ENCODE measurements around the gene CCNG1. TPM values are rescaled to one million over a fixed set of nuclear protein-coding genes. Genes with fewer than 3 reads are reported as not detected.

Gene CCNG1
- total and polyA plus RNA-seq, 11 donors = 45.5 to 109 (median 77.0) TPM

- no peak for DNase-seq
- 89 to 97% (median 90%) methylated on average over 1 of the region's 1 CpG for WGBS, 4 donors
Measured at GRCh38 chr5:163444526-163444925, 7.1 kb downstream of the CCNG1 start.

GRCh38 chr5:163445345-163445744, 8.0 kb downstream of the CCNG1 start:
- no peaks in the 10 kb centered on the region for H3K27me3 ChIP-seq
- TF ChIP-seq CTCF (IDR thresholded peaks at IDR 0.05) = no peak
- TF ChIP-seq POLR2A (IDR thresholded peaks at IDR 0.05) = no peak
- H3K9me3 ChIP-seq = no peaks in the 10 kb centered on the region
- DNase-seq (peak in 1 of 5 donors; percentile 36), ATAC-seq (peak; percentile 58 to 80 (median 67))
- no peak overlapping the region for H3K4me3 ChIP-seq
- WGBS, 4 donors = 47 to 69% (median 60%) methylated on average over 6 of the region's 6 CpGs
- intact Hi-C loops (cut with DNase I) = loop anchor here in 1 of 10 donors (10.0 kb wide), 1 partner anchor 49 kb away; no protein-coding TSS in a partner anchor
- peaks cover 0 to 19% (median under 1%) of the 10 kb centered on the region in 12 donors for H3K4me1 ChIP-seq
- H3K27ac ChIP-seq = no peak overlapping the region
- peaks cover 0 to 100% (median 91%) of the 10 kb centered on the region in 9 donors for H3K36me3 ChIP-seq

More at GRCh38 chr5:163444526-163444925, 7.1 kb downstream of the CCNG1 start:
- H3K4me3 ChIP-seq = no peak overlapping the region
- H3K27ac ChIP-seq = no peak overlapping the region
- H3K9me3 ChIP-seq = no peaks in the 10 kb centered on the region
- ATAC-seq = no peak
- peaks cover 0 to 28% (median 8%) of the 10 kb centered on the region in 12 donors for H3K4me1 ChIP-seq
- no peaks in the 10 kb centered on the region for H3K27me3 ChIP-seq
- H3K36me3 ChIP-seq = peaks cover 0 to 100% (median 89%) of the 10 kb centered on the region in 9 donors
- intact Hi-C loops (cut with DNase I) = loop anchor here in 1 of 10 donors (10.0 kb wide), 1 partner anchor 50 kb away; no protein-coding TSS in a partner anchor
- TF ChIP-seq CTCF (IDR thresholded peaks at IDR 0.05) = no peak
- no peak for TF ChIP-seq POLR2A (IDR thresholded peaks at IDR 0.05)

- intact Hi-C loops (cut with DNase I) = loop anchor here in 1 of 10 donors (10.0 kb wide), 1 partner anchor 48 kb away; no protein-coding TSS in a partner anchor
- no peaks in the 10 kb centered on the region for H3K27me3 ChIP-seq
- H3K27ac ChIP-seq = no peak overlapping the region
- H3K4me3 ChIP-seq = no peak overlapping the region
- peaks cover 0 to 100% (median 94%) of the 10 kb centered on the region in 9 donors for H3K36me3 ChIP-seq
- no peaks in the 10 kb centered on the region for H3K9me3 ChIP-seq
- ATAC-seq (no peak), DNase-seq (no peak)
- TF ChIP-seq POLR2A (IDR thresholded peaks at IDR 0.05) (no peak), CTCF (IDR thresholded peaks at IDR 0.05) (no peak)
- H3K4me1 ChIP-seq = peaks cover 0 to 9% (median 0%) of the 10 kb centered on the region in 12 donors
Measured at GRCh38 chr5:163447191-163447590, 9.8 kb downstream of the CCNG1 start.

- peaks cover 0 to 100% (median 94%) of the 10 kb centered on the region in 9 donors for H3K36me3 ChIP-seq
- ATAC-seq (no peak), DNase-seq (no peak)
- TF ChIP-seq POLR2A (IDR thresholded peaks at IDR 0.05) = no peak
- no peak for TF ChIP-seq CTCF (IDR thresholded peaks at IDR 0.05)
- intact Hi-C loops (cut with DNase I) = loop anchor here in 1 of 10 donors (10.0 kb wide), 1 partner anchor 47 kb away; no protein-coding TSS in a partner anchor
- no peak overlapping the region for H3K4me3 ChIP-seq
- H3K9me3 ChIP-seq = no peaks in the 10 kb centered on the region
- no peak overlapping the region for H3K27ac ChIP-seq
- WGBS, 4 donors = 91 to 97% (median 96%) methylated on average over 3 of the region's 3 CpGs
- peaks cover 0 to 9% (median 0%) of the 10 kb centered on the region in 12 donors for H3K4me1 ChIP-seq
- no peaks in the 10 kb centered on the region for H3K27me3 ChIP-seq
Measured at GRCh38 chr5:163447875-163448274, 10.5 kb downstream of the CCNG1 start.
